GM20431 (cell line): ENCODE results near the gene PLCB2.

ENCODE experiments used
- in situ Hi-C: fragments of 300-500 bp; cut with MseI, MboI; formaldehyde crosslinking; loops from one replicate; pipeline ENCODE4 v1.15.0; 2020; ENCODE audit warnings: low sequenced_read_pairs; ENCODE audit not compliant: unreplicated experiment

Gene PLCB2

GRCh38 chr15:40309344-40309862 lies 1.7 kb upstream of the PLCB2 start:
- in situ Hi-C loops, result no loop called here

GRCh38 chr15:40306908-40307307 lies 827 bp downstream of the PLCB2 start:
- in situ Hi-C loops, result no loop called here

DNA sequence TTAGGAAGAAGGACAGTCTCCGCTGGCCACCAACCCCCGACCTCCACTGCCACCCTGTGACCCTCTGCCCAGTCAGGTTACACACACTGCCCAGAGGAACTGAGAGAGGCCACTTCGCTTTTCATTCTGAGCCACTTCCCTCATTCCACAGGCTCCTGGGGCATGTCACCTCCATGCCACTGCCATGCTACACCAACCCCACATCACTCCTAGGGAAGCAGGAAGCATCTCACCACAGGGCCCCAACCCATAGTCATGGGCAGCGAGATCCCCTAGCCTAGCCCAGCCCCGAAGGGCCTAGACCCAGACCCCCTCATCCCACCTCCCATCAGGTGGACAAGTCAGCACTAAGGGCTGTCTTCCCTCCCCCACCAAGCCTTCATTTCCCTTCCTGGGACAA lies 1.4 kb downstream of the PLCB2 start:
- in situ Hi-C loops, result no loop called here

DNA sequence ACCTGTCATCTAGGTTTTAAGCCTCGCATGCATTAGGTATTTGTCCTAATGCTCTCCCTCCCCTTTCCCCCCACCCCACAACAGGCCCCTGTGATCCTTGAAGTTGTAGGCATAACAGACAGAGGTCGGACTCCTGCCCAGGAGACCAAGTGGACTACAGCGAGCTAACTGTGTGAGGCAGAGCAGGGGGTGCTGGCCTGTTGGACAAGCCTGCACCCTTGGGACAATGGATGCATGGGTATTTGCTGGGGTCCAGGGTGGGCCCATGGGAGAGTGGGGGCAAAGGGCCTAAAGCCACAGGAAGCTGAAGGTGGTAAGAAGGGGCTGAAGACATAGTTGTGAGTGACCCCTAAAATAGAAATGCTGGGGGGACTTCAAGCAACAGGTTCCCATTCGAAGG lies 2.5 kb downstream of the PLCB2 start:
- in situ Hi-C loops, result no loop called here

DNA sequence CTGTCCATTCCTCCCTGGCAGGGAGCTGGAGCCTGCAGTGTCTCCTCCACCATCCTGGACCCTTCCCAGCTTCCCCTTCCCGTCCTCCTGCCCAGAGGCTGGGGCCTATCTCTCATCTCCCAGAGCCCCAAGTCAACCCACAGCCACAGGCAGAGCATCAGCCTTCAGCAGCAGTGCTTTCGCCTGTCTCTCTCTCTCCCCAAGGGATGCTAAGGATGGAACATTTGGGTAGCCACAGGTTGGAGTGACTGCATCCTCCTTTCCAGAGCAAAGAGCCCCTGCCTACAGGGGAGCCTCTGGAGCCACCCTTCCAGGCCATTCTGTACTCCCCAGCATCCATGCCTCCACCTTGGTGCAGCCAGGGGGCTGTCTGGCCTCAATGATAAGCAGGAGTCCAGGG lies 4.2 kb downstream of the PLCB2 start:
- in situ Hi-C loops, result no loop called here

GRCh38 chr15:40302981-40303380 lies 4.8 kb downstream of the PLCB2 start:
- in situ Hi-C loops, result no loop called here

DNA sequence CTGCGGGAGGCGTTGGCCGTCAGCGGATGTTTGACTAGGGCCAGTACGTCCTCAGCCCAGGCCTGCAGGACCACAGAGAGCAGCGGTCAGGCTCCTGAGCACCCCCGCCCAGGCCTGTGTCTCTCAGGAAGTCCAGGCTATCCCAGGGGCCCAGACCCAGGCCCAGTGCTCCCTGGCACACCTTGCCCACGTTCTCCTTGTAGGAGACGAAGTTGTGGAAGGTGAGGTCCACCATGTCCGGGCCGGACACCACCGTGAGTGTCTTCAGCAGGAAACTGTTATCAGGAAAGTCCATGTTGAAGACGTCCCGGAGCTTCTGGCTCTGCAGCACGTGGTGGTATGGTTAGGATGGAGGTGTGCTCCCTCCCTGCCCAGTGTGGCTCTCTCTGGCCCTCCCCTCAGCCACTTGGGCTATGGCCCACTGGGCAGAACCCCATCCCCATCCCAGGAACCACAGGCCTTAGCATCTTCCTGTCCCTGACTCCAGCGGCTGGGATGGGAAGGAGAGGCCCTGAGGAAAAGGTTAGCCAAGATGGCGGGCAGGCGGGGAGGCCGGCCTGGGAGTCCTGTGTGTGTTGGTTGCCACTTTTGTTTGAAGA lies 5.3 kb downstream of the PLCB2 start:
- in situ Hi-C loops, result no loop called here

GRCh38 chr15:40301467-40302179 lies 6.1 kb downstream of the PLCB2 start:
- in situ Hi-C loops, result no loop called here

DNA sequence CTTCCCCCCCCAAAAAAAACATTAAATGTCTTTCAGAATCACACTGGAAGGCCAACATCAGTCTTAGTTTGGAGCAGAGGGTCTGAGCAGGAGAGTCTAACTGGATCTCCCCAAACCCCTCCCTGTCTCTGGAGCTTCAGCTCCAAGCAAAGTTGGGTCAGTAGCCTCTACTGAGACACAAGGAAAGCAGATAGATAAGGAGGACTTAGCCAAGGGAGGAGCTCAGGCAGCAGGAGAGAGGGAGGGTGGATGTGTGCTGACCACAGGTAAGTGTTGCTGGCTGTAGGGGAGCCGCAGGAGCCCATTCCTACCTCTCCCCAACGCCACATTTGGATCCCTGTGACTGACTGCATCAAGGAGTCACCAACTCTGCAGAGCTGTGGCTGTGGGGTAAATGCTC lies 7.0 kb downstream of the PLCB2 start:
- in situ Hi-C loops, result no loop called here

GRCh38 chr15:40300367-40300766 lies 7.4 kb downstream of the PLCB2 start:
- in situ Hi-C loops, result no loop called here

GRCh38 chr15:40298216-40298935 lies 9.4 kb downstream of the PLCB2 start:
- in situ Hi-C loops, result no loop called here

DNA sequence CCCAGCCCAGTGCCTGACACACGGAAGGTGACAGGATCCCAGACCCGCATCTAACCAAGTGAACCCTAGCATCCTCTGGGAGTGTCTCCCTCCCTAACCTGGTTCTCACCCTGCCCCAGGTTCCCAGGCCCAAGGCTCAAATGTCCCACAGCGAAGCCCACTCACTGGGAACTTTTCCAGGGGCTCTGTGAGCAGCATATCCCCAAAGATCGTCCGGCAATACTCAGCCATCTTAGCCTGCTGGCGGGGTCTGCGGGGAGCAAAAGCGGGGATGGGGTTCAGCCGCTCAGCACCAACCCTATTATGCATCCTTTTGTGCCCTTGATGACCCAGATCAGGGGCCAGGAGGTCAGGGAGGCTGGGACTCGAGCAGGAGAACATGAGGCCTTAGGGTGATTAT lies 10.4 kb downstream of the PLCB2 start:
- in situ Hi-C loops, result no loop called here

- in situ Hi-C loops, result no loop called here
Measured at GRCh38 chr15:40296561-40297230, 11.0 kb downstream of the PLCB2 start.

DNA sequence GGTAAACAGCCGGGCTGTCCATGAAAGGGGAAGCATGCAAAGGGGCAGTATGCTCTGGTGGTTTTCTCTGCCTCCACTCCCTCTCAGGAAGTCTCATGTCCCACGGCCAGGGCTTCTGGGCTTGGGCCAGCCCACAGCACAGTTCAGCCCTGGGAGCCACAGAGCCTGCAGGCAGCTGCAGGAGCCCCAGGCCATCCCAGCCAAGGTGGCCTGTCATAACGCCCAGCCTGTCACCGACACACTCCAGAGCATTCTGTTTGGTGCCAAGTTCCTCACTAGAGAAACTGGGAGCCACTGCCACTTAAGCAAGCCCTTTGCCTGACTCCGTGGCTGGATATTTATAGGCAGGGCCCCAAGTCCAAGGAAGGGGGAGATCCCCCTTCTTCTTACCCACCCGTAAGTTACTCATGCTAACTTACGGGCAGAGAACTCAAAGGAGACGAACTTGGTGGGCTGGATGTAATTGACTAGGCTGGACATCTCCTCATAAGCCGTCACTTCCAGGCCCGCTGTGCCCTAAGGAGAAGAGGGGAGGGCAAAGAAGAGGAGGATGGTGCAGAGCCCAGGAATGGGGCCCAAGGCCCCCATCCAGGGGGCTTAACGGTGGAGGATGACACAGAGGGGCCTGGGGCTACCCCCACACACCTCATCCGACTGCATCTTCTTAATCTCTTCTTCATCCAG lies 11.7 kb downstream of the PLCB2 start:
- in situ Hi-C loops, result no loop called here

GRCh38 chr15:40295297-40295696 lies 12.4 kb downstream of the PLCB2 start:
- in situ Hi-C loops, result no loop called here

GRCh38 chr15:40293905-40294895 lies 13.5 kb downstream of the PLCB2 start:
- in situ Hi-C loops, result no loop called here

GRCh38 chr15:40293006-40293405 lies 14.7 kb downstream of the PLCB2 start:
- in situ Hi-C loops, result no loop called here

- in situ Hi-C loops, result no loop called here
Measured at GRCh38 chr15:40292246-40292645, 15.5 kb downstream of the PLCB2 start.
